A673 (cell line): ENCODE data around the gene MCUB. TPM values are rescaled to one million over a fixed set of nuclear protein-coding genes. Genes with fewer than 3 reads are reported as not detected.

Experiments
- BruUV-seq: library from RNA; stranded (reverse); fragments of 400-500 nt; replicated peaks from 2 replicates; lab custom pipeline; 2021; lab: Mats Ljungman, UMichigan
- CTCF ChIA-PET: fragments of 300-600 bp; sonication (Branson Sonifier 250); formaldehyde crosslinking; loops from one replicate; lab custom pipeline; 2022; ENCODE audit warnings: antibody characterized with exemption; lab: Charles Lee
- POLR2A ChIA-PET: fragments of 300-600 bp; sonication (Branson Sonifier 250); formaldehyde crosslinking; loops from one replicate; lab custom pipeline; 2022; ENCODE audit warnings: antibody characterized with exemption; ENCODE audit not compliant: low non-redundant PET; lab: Charles Lee
- DNase-seq: peaks from one replicate; pipeline ENCODE4 v3.0.0-alpha.2; 2015; ENCODE audit warnings: low spot score
- H3K27ac ChIP-seq: fragments of 200-600 bp; sonication (generic); 2 replicates; pipeline ENCODE4 v1.5.1; 2016; ENCODE audit warnings: mixed run types, low read depth, mild to moderate bottlenecking, mixed read lengths, antibody characterized with exemption, low read length; ENCODE audit not compliant: poor library complexity, severe bottlenecking
- H3K27me3 ChIP-seq: fragments of 200-600 bp; sonication (generic); replicated peaks from 2 replicates; pipeline ENCODE4 v1.6.1; 2017; ENCODE audit warnings: mixed run types, low read depth, mild to moderate bottlenecking, mixed read lengths, antibody characterized with exemption, low read length; ENCODE audit not compliant: insufficient read depth, poor library complexity
- H3K36me3 ChIP-seq: fragments of 200-600 bp; sonication (generic); 2 replicates; pipeline ENCODE4 v1.6.1; 2016; ENCODE audit warnings: mixed run types, mild to moderate bottlenecking, mixed read lengths, antibody characterized with exemption, low read length; ENCODE audit not compliant: insufficient read depth, poor library complexity, severe bottlenecking
- H3K4me1 ChIP-seq: fragments of 200-600 bp; sonication (generic); 2 replicates; pipeline ENCODE4 v1.6.1; 2017; ENCODE audit warnings: mixed run types, mild to moderate bottlenecking, mixed read lengths, antibody characterized with exemption, low read length; ENCODE audit not compliant: insufficient read depth, poor library complexity, severe bottlenecking
- H3K4me3 ChIP-seq: fragments of 200-600 bp; sonication (generic); 2 replicates; pipeline ENCODE4 v1.5.1; 2016; ENCODE audit warnings: low read depth, mixed run types, mild to moderate bottlenecking, mixed read lengths, low read length; ENCODE audit not compliant: poor library complexity, severe bottlenecking
- H3K9me3 ChIP-seq: fragments of 200-600 bp; sonication (generic); 2 replicates; pipeline ENCODE4 v1.6.1; 2016; ENCODE audit warnings: mixed run types, low read depth, mild to moderate bottlenecking, mixed read lengths, antibody characterized with exemption, low read length; ENCODE audit not compliant: poor library complexity, severe bottlenecking
- CTCF ChIP-seq: fragments of 300-800, 200-600 bp; sonication (generic); conservative IDR thresholded peaks from 2 replicates; pipeline ENCODE4 v1.5.1; 2017; ENCODE audit warnings: low read depth, mild to moderate bottlenecking, antibody characterized with exemption, low read length, moderate library complexity, mixed read lengths
- EZH2 ChIP-seq: fragments of 200-600 bp; sonication (generic); IDR thresholded peaks from 2 replicates; pipeline ENCODE4 v1.6.1; 2017; ENCODE audit warnings: borderline replicate concordance, low read depth, mild to moderate bottlenecking, mixed read lengths, antibody characterized with exemption, low read length; ENCODE audit not compliant: poor library complexity, severe bottlenecking
- intact Hi-C: fragments of 100-400 bp; cut with micrococcal nuclease; formaldehyde crosslinking; loops from one replicate; pipeline ENCODE4 v1.10.0; 2022; ENCODE audit not compliant: unreplicated experiment
- total RNA-seq: library from RNA; stranded (reverse); gene quantifications from 2 replicates; pipeline ENCODE4 v1.2.3, GENCODE V29; 2021

Gene MCUB
- total RNA-seq, 1 experiment from 2014 or later, result 30.0 TPM

GRCh38 chr4:109611045-109611646, 51.1 kb downstream of the MCUB start:
- no TSS peak for BruUV-seq
- H3K27me3 ChIP-seq, result no peaks in the 10 kb centered on the region
- peaks cover 8% of the 10 kb centered on the region for H3K9me3 ChIP-seq
- no peaks in the 10 kb centered on the region for H3K36me3 ChIP-seq
- no peak for DNase-seq
- intact Hi-C loops, result no loop called here
- POLR2A ChIA-PET, result no interaction called here
- H3K4me1 ChIP-seq, result peaks cover under 1% of the 10 kb centered on the region
- CTCF ChIA-PET, result no interaction called here
- no peak overlapping the region for H3K27ac ChIP-seq
- no peak for TF ChIP-seq CTCF
- no peak for TF ChIP-seq EZH2
- no peak overlapping the region for H3K4me3 ChIP-seq

- POLR2A ChIA-PET, result no interaction called here
- Histone ChIP-seq H3K27me3 (no peaks in the 10 kb centered on the region), H3K36me3 (no peaks in the 10 kb centered on the region), H3K4me3 (no peak overlapping the region), H3K4me1 (peaks cover 5% of the 10 kb centered on the region), H3K27ac (no peak overlapping the region), H3K9me3 (no peaks in the 10 kb centered on the region)
- no TSS peak for BruUV-seq
- no peak for DNase-seq
- CTCF ChIA-PET, result no interaction called here
- TF ChIP-seq CTCF (no peak), EZH2 (no peak)
- intact Hi-C loops, result no loop called here
These were observed 54.0 kb downstream of the MCUB start for GRCh38 chr4:109614015-109614414.

- H3K4me1 ChIP-seq, result peaks cover 5% of the 10 kb centered on the region
- BruUV-seq, result no TSS peak
- H3K27ac ChIP-seq, result no peak overlapping the region
- H3K27me3 ChIP-seq, result no peaks in the 10 kb centered on the region
- ChIA-PET POLR2A (no interaction called here), CTCF (no interaction called here)
- intact Hi-C loops, result no loop called here
- TF ChIP-seq EZH2 (no peak), CTCF (no peak)
- H3K9me3 ChIP-seq, result no peaks in the 10 kb centered on the region
- no peaks in the 10 kb centered on the region for H3K36me3 ChIP-seq
- DNase-seq, result no peak
- H3K4me3 ChIP-seq, result no peak overlapping the region
These were observed 54.4 kb downstream of the MCUB start for GRCh38 chr4:109614466-109614865.
